AG08395 (cell line): Measurements from ENCODE around the gene WFDC13.
"Not testable (repeated sequence)": the region's sequence is repeated elsewhere in the genome, so short reads cannot be mapped to it uniquely, and the experiment has no call there.

Experiments used
- DNase-seq: peaks from one replicate; pipeline ENCODE4 v3.0.0; 2012; ENCODE audit warnings: mixed read lengths, low spot score

The WFDC13 gene, protein sequence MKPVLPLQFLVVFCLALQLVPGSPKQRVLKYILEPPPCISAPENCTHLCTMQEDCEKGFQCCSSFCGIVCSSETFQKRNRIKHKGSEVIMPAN

DNA sequence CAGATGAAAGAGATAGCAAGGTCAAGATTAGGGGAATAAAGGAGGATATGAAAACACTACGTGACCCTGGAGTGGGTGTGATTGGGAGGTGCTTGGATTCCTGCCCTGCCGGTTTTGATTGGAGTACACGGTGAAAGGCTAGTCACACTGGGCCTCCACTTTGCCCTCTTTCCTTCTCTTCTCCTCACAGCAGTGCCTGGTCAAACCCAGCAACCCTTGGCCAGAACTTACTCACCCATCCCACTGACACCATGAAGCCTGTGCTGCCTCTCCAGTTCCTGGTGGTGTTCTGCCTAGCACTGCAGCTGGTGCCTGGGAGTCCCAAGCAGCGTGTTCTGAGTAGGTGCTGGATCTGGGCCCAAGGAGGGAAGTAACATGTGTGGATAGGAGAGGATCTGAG is at the start of gene WFDC13:
WFDC13 (plus strand) TSS at position 166 of the 400 bp plus-strand sequence; CDS start at position 252, 86 bp downstream.
- DNase-seq: no peak

GRCh38 chr20:45657038-45657437 is 44.8 kb upstream of the WFDC13 start:
- DNase-seq: not testable (repeated sequence)

DNA sequence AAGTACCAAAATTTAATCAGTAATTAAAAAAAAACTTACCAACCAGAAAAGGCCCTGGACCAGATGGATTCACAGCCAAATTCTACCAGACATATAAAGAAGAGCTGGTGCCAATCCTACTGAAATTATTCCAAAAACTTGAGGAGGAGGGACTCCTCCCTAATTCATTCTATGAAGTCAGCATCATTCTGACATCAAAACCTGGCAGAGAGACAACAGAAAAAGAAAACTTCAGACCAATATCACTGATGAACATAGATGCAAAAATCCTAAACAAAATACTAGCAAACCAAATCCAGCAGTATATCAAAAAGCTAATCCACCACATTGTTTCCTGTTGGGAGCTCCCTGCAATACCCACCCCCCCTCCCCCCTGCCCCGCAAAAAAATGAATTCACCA is 31.7 kb upstream of the WFDC13 start, which contains the start of gene WFDC11:
WFDC11 (minus strand) TSS at position 101 of the 400 bp plus-strand sequence. CDS start 19,639 bp downstream, outside the sequence.
- no peak for DNase-seq

- no peak for DNase-seq
These were observed 29.1 kb upstream of the WFDC13 start for GRCh38 chr20:45672765-45673164.

GRCh38 chr20:45679650-45680049 is 22.2 kb upstream of the WFDC13 start:
- no peak for DNase-seq

- peak; percentile 10 for DNase-seq
These were observed 15.9 kb upstream of the WFDC13 start for GRCh38 chr20:45685896-45686295.

DNA sequence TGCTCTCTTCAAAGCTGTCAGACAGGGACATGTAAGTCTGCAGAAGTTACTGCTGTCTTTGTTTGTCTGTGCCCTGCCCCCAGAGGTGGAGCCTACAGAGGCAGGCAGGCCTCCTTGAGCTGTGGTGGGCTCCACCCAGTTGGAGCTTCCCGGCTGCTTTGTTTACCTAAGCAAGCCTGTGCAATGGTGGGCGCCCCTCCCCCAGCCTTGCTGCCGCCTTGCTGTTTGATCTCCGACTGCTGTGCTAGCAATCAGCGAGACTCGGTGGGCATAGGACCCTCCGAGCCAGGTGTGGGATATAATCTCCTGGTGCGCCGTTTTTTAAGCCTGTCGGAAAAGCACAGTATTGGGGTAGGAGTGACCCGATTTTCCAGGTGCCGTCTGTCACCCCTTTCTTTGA is 8.5 kb upstream of the WFDC13 start:
- DNase-seq: not testable (repeated sequence)

DNA sequence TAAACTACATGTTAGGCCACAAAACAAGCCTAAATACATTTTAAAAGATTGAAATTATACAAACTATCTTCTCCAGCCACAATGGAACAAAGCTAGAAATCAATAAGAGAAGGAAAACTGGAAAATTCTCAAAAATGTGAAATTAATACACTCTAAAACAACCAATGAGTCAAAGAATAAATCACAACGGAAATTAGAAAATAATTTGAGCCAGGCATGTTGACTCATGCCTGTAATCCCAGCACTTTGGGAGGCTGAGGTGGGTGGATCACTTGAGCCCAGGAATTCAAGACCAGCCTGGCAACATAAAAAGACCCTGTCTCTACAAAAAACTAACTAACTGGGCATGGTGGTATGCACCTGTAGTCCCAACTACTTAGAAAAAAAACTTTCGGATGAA is 6.3 kb upstream of the WFDC13 start:
- DNase-seq: no peak

GRCh38 chr20:45701104-45701503 is 734 bp upstream of the WFDC13 start:
- DNase-seq: no peak

DNA sequence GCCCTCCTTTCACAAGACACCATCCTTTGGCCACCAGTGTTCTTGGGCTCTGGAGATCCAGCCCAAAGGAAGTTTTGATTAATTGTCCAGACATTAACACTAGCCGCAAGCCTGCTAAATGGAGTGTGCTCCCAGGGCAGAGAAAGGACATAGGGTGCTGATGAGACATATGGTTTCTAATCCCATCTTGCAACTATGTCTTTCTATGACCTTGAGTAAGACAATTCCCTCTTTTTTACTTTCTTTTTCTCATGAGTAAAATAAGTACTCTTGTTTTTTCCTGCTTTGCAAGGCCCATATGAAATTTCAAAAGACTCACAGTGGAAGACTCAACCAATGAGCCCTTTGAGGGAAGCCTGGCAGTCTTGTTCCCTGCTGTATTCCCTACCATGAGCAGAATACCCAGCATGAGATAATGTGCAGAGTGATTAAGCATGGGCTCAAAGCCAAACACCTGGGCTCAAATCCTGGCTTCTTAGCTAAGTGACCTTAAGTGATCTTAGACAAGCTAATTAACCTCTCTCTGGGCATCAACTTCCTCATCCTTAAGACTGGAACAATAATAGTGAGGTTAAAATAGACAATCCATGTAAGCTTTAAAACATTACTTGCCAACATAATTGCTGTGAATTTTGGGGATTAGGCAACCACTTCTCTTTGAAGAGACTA is 3.3 kb downstream of the WFDC13 start, which contains the start of gene WFDC10B:
WFDC10B (minus strand) TSS at position 51 of the 669 bp plus-strand sequence. CDS start 19,027 bp downstream, outside the sequence.
- no peak for DNase-seq

DNA sequence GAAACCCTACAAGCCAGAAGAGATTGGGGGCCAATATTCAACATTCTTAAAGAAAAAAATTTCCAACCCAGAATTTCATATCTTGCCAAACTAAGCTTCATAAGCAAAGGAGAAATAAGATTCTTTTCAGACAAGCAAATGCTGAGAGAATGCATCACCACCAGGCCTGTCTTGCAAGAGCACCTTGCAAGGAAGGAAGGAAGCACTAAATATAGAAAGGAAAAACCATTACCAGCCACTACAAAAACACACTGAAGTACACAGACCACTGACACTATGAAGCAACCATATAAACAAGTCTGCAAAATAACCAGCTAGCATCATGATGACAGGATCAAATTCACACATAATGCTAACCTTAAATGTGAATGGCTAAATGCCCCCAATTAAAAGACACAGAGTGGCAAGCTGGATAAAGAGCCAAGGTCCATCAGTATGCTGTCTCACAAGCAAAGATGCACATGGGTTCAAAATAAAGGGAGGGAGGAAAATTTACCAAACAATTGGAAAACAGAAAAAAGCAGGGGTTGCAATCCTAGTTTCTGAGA is 14.4 kb downstream of the WFDC13 start:
- DNase-seq: not testable (repeated sequence)

GRCh38 chr20:45722047-45722446 is 20.2 kb downstream of the WFDC13 start, which contains the start of gene SPINT4:
Gene SPINT4 (plus strand): TSS chr20:45722347. CDS start chr20:45722368, 21 bp downstream.
- DNase-seq: no peak

GRCh38 chr20:45725134-45725533 is 23.3 kb downstream of the WFDC13 start:
- no peak for DNase-seq

DNA sequence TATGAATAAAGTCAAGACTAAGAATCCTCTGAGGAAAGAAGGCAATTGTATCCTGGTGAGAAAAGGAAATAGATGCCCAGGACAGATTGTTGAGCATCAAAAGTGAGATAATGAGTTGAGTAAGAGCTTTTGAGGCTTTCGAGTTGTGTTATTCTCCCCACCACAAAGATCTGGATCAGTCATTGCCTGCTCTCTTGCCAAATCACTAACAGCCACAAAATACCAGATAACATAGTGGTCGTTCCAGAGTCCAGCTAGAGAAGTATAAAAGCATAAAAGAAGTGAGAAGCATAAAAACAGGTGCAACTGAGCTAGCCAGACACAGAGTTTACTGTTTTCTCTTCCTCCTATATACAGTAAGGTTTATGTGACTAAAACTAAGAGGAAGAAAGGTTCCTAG is 25.2 kb downstream of the WFDC13 start:
- DNase-seq: no peak

GRCh38 chr20:45732199-45732598 is 30.4 kb downstream of the WFDC13 start:
- no peak for DNase-seq

DNA sequence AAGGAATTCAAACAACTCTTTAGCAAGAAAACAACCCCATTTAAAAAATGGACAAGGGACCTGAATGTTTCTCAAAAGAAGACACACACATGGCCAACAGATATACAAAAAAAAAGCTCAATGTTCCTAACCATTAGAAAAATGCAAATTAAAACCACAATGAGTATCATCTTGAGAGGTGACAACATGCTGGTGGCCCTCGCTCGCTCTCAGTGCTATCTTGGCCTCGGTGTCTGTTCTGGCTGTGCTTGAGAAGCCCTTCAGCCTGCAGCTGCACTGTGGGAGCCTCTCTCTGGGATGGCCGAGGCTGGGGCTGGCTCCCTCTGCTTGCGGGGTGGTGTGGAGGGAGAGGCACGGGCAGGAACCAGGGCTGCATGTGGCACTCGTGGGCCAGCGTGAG is 33.7 kb downstream of the WFDC13 start:
- no peak for DNase-seq

GRCh38 chr20:45735988-45736387 is 34.1 kb downstream of the WFDC13 start:
- no peak for DNase-seq

- DNase-seq: no peak
These were observed 40.8 kb downstream of the WFDC13 start for GRCh38 chr20:45742596-45742995.

GRCh38 chr20:45745015-45745414 is 43.2 kb downstream of the WFDC13 start:
- DNase-seq: no peak

- DNase-seq: no peak
These were observed 49.9 kb downstream of the WFDC13 start for GRCh38 chr20:45751721-45752120.

DNA sequence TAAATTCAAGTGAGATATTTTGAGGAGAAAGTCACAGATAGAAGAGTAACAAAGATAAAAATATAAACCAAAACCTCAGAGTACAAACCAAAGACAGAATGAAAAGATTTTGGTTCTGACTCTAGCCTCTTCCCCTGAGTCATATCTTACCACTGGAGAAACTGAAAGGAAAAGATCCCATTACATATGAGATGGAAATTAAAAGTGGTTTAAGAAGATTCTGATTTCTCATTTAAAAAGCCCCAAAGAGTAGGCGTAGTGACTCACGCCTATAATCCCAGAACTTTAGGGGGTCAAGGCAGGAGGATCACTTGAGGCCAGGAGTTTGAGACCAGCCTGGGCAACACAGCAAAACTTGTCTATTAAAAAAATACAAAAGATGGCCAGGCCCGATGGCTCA is 50.9 kb downstream of the WFDC13 start:
- no peak for DNase-seq

DNA sequence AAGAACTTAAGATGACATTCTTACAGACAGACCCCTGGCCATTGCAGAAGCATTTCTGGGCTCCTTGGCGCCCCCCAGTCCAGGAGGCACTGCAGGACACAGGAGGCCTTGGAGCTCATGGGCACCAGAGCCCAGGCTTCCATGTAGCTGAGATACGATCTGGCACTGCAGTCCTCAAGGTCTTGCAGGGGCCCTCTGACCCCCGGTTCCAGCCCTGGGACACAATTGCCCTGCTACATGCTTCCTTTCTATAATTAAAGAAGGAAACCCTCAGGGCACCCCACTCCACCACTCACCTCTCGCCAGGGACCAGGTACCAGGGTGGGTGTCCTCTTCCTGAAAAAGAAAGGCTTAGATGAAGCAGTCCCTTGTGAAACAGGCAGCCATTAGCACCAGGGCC is 56.3 kb downstream of the WFDC13 start:
- no peak for DNase-seq
